Hepatocyte (in vitro differentiated cells): ENCODE results near the gene FAM163A.

Experiments
- CTCF ChIP-seq: fragments of 200-600 bp; sonication (generic); IDR thresholded peaks from 2 replicates; pipeline ENCODE4 v1.5.1; 2016; ENCODE audit warnings: antibody characterized with exemption, mild to moderate bottlenecking; ENCODE audit not compliant: poor library complexity
- EZH2 ChIP-seq: fragments of 200-600 bp; sonication (generic); IDR thresholded peaks from 2 replicates; pipeline ENCODE4 v1.6.1; 2016; ENCODE audit warnings: antibody characterized with exemption, mild to moderate bottlenecking, borderline replicate concordance

GRCh38 chr1:179840107-179840506 lies 97.0 kb downstream of the FAM163A start:
- TF ChIP-seq CTCF, result no peak
- TF ChIP-seq EZH2, result no peak
